Midbrain (tissue), 1 donor: ENCODE results near the gene RXRB.
"Not testable (repeated sequence)": the region's sequence is repeated elsewhere in the genome, so short reads cannot be mapped to it uniquely, and the experiment has no call there.

Source experiments
- DNase-seq: peaks from one replicate; lab custom pipeline; 2025; lab: John Stamatoyannopoulos, UW

RXRB gene

DNA sequence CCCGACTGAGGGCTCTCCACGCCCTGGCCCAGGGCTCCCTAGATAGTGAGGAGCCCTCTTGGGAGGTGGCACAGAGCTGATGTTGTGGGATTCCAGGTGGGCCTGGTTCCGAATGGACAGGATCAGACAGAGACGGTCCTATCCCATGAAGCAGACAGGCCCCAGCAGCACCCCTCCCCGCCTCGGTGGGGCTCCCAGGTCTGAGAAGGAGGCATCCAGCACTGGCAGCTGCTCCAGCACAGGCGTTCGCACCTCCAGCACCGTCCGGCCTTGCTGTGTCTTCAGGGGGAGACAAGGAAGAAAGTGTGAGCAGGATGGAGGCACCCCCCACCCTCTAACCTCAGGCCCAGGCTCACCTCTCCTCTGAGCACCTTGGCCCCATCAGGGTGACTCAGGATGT, 36.9 kb downstream of the RXRB start:
- no peak for DNase-seq

DNA sequence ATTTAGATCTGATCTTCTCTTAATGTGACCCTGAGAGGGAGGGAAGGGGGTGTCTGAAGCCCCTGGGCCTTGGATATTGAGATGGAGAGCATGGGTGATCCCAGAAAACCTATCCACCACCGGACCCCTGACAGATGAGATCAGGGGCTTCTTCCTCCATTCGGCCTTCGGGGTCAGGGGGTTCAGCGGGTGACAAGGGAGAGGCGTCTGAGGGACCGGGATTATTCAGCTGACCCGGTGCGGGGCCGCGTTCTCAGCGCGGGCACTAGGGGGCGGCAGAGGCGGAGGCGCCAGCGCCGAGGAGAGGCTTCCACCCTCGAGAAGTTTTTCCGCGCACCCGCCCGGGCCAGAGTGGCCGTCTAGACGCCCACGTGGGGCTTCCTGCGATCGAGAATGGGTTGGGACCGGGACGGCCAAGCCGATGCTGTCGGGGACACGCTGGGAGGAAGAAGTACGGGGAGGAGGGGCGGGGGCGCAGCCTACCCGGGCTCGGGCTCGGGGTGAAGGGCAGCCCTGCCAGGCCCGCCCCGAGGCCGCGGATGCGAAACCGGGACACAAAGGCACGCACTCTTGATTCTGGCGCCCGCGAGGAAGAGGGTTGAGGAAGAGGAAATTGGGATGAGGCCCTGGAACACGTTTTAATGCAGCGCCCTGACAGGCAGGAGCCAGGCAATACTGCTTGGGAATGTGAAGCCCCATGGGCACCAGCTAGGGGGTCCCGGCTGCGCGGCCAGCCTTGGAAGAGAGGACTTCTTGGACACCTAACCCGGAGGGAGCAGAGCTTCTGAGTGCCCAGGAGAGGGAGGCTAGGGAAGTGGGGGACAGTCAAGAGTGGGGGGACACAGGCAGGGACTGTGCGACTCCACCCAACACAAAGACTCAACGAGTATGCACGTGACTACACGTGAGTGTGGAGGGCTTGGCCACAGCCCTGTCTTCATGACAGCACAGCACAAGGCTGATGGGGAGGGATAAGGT, 38.8 kb downstream of the RXRB start:
- DNase-seq, result peak; percentile 77

DNA sequence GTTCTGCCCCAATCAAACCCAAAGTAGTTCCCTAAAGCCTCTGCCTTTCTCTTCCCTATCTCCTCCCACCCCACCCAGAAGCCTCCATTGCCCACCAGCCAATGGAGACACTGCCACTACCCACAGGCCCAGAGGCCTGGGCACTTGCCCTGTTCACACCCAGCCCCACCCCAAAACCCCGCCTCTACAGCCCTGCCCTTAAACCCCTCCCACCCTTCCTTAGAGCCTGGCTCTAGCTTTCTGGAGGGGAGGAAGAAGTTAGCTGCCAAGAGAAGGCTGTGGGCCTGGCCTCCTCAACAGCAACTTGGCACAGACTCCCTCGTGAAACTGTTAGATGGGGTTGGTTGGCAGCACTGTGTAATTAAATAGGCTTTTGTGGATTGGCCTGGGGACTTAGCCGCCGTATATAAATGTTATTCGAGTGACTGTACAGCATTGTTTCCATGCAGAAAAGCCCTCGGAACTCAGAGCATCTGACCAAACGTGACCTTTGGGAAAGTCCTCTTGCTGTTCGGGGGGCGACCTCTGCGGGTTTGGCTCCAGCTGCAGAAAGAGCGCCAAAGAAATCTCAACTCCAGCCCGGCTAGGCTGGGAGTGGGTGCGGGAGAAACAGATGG, 39.6 kb downstream of the RXRB start:
- DNase-seq, result no peak

DNA sequence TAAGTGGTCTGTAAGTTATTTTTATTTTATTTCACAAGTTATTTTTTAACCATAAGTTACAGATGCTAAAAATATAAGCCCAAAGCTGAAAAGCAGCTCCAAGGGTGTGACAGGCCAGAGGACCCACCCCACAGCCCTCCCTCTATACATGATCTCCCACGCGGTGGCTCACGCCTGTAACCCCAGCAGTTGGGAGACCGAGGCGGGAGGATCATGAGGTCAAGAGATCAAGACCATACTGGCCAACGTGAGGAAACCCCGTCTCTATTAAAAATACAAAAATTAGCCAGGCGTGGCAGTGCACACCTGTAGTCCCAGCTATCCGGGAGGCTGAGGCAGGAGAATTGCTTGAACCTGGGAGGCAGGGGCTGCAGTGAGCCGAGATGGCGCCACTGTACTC, 40.4 kb downstream of the RXRB start:
- no peak for DNase-seq

DNA sequence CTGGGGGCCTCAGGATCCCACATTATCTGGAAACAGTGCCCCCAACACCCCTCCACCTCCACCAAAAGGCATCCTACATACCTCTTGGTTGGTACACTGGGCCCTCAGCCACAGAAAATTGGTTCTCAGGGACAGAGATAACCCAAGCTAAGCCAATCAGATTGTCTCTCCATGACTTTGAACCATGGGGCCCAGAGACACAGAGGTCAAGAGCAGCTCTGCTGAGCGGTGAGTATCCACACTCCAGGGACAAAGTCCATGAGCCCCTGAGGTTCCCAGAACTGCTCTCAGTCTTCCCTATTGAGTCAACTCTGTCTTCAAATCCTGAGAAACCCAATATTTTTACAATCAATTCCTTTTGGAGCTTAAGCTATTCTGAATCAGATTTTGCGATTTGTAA, 43.5 kb downstream of the RXRB start:
- no peak for DNase-seq

DNA sequence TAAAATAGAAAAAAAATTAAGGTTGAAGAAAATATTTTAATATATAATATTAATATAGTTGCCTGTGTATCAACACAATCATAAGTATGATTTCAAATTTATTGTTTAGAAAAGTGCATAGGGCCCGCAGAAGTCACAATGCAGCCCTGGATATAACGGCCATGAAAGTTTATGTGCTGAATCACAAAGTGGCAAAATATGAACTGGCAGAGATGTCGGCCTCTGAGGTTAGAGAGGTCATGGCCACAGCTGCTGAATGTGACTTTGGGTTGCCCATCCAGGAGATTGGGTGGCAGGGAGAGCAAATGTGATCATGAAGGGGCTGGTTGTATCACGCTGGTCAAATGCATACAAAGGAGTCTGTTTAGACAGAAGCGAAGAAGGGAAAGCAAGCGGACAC, 43.9 kb downstream of the RXRB start:
- no peak for DNase-seq

DNA sequence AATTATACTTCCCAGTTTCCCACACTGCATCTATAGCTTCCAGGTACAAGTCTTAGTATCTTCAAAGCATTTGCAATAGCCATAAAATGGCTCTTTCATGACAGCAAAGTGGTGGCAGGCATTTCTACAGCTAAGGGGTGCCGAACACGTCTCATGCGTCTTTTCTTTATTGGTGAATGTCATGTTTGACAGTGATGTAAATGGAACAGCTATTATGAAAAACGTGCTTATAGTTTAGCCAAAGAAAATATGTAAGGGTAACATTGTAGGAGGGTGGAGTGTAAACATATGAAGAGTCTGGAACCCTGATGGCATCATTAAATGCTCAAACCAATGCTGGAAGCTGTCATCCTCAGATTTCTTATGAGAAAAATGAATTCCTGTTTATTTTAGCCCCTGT, 46.1 kb downstream of the RXRB start:
- DNase-seq, result no peak

DNA sequence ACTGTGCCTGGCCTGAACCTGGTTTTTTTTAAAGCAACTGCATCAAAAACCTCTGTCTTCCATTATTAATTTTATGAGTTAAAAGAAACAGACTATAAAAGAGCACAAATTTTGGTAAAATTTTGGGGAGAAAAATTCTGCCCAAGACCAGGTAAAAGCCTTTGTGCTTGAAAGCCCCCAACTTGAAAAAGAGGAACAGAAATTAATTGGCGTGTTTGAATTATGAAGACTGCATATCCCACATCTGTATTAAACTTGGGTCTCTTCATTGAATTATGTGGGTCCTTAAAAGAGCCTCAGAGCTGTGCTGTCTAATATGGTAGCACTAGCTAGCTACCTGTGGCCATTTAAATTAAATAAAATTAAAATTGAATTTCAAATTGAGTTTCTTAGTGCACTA, 49.4 kb downstream of the RXRB start:
- DNase-seq, result no peak

DNA sequence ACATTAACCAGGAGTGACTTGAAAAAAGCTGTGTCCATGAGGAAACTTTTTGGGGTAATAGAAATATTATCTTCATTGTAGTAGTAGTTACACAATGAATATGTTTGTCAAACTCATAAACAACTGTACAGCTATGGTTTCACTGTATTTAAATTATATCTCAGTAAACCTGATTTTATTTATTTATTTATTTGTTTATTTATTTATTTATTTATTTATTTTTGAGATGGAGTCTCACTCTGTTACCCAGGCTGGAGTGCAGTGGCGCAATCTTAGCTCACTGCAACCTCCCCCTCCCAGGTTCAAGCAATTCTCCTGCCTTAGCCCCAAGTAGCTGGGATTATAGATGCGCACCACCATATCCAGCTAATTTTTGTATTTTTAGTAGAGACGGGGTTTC, 49.9 kb downstream of the RXRB start:
- not testable (repeated sequence) for DNase-seq

DNA sequence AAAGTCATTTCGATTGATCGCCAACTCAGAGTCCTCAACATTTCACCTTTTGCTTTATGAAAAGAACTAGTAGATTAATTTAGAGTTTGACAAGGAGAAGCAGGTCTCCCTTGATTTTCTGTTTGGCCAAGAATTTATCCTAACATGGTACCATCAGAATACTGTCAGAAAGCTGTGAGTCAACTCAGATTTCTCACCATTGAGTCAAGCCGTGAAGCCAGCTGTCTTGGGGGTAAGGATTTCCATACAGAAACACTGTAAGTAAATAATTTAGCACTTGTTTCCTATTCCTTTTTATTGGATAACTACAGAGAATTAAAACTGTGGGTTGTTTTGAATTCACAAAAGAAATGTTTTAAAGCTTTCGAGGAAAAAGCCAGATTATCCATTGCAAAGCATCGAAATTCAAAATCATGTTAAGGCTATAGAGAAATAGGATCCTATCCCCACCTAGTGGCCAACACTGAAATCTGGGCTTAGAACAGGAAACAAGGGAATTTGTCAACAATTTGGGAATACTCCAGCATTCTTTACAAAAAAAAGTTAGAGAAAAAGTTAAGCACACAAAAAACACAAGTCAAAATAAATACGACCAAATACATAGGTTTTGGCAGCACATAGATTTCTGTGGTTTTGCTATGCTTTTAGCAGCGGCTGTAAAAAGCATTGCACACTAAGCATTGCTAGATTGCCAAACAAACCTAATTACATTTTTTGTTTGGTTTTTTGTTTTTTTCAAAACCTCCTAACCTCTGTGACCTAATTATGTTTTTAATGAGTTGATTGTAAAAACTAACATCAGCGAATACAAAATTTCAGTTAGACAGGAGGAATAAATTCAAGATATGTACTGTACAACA, 52.4 kb downstream of the RXRB start:
- peak; percentile 60 for DNase-seq

DNA sequence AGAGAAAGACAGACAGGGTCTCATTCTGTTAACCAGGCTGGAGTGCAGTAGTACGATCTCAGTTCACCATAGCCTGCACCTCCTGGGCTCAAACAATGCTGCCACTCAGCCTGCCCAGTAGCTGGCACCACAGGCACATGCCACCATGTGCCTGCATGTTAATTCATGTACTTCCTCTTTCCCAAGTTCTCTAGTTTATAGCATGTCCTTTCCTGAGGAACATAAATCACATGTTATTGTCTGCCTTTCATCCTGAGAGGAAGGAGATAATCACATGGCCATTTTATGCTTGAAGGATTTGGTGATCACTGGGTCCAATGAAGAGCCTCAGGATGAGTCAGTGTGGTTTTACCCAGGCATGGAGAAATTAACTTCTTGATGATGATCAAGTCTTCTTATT, 56.1 kb downstream of the RXRB start:
- DNase-seq, result peak; percentile 17
